CD4-positive, alpha-beta T cell treated with Interleukin-17A for 1 hour (primary cell): Measurements from ENCODE around the gene FILIP1L.

ENCODE experiments used
- DNase-seq: peaks from one replicate; pipeline ENCODE4 v3.0.0-alpha.2; 2020

Gene FILIP1L

DNA sequence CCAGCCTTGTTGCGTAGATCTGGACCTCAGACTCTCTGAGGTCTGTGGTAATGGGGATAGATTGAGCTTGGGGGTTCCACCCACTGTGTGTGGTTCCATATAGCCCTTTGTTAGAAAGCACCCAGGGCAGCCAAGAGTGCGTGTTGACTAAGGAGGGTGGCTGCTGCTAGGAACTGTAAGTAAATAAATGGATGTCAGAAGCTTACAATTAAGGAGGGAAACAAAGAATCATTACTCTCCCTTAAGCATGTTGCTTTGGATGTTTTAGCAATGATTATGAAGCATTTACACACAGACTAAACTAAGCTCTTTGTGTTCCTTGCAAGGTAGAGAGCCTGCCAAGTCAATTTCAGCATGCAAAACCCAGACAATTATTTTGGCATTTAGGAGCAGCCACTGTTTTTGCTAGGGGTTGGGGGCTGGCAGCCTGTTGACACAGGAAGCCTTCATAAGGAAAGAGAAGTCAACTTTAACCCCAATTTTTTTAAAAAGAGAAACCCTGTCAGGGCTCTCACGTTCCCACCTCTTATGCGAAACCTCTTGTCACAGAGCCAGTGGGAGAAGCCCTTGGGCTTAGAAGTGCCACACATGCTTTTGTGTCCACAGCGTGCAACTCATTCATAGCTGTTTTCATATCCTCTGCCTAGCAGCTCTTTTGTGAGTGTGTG is 168.8 kb downstream of the FILIP1L start:
- DNase-seq = no peak

DNA sequence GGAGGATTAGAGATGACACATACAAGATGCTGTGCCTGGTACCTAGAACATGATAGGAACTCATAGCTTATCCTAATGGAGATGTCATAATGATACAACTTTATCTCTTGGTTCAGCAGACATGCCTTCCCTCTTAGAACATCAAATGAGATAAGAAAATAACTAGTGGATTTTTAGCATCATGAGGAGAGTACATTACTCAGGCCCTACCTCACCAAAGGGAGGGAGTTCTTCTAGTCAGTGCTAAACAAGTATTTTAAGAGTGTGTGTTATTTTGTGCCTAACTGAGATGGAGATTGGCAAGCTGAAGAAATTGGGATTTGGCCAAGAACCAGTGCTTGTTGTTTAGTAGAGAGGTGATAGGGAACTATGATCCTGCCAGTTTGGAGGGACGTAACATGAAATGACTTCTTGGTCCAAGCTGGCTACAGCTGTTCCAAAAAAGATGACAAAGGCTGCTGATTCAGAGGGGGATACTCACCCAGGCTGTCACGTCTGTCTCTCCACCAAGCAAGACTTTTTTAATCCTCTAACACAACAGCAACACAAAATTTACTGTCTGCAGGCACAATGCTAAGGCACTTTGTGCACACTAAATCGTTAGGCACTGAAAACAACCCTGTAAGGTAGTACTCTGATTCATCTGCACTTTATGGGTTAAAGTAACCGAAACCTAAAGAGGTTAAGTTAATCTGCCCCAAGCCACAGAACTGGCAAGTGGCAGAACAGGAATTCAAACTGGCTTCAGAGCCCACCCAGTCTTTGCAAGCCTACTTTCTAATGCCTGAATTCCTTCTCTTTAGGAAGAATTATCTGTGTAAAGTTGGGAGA is 170.2 kb downstream of the FILIP1L start:
- DNase-seq = no peak

DNA sequence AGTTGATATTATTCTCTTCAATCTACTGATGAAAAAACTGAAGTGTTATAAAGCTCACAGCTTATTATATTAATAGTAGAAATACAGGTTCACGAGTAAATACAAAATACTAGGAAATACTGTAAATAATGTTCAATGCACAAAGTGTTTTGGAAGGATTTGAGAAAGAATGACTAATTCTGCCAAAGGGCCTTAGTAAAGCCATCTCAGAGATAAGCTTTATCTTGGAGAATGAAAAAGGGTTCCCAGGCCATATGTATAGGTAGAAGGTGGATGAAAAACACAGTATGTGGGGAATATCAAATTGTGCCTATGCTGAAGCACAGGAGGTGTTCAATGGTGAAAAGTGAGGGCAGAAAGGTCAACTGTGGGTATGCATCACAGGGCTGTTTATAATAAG is 173.1 kb downstream of the FILIP1L start:
- DNase-seq = no peak

DNA sequence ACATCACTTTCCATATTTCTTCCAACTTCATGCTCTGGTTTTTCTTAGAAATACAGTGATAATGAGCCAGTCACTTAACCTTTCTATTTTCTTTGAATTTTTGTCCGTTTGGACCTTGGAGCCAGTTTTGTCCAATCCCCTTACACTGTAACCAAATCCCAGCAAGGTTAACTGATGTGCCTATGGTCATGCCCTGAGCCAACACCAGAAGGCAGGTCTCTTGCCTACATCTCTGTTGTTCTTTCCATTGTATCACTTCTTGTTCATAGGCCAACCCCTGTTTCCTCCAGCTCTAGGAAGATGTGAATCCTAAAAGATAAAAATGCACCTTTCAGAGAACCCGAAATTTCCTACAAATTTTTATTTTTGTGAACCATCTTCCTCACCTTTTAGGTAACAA is 174.0 kb downstream of the FILIP1L start:
- no peak for DNase-seq

DNA sequence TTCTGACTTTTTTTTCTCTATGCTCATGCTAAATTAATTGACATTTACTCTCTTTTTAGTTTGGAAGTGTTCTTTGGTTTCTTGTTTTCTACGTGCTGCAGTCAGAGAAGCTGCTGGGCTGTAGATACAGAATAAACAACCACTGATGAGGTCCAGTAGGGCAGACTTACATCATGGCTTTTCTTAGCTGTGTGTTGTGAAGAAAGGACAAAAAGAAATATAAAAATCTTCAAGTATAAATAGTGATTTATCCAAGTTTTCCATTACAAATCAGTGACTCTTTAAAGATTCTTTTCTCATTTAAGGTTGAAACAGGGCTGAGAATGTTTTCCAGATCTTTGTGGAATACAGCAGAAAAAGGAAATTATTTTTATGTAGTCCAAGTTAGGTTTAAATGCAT is 174.4 kb downstream of the FILIP1L start:
- DNase-seq = no peak

DNA sequence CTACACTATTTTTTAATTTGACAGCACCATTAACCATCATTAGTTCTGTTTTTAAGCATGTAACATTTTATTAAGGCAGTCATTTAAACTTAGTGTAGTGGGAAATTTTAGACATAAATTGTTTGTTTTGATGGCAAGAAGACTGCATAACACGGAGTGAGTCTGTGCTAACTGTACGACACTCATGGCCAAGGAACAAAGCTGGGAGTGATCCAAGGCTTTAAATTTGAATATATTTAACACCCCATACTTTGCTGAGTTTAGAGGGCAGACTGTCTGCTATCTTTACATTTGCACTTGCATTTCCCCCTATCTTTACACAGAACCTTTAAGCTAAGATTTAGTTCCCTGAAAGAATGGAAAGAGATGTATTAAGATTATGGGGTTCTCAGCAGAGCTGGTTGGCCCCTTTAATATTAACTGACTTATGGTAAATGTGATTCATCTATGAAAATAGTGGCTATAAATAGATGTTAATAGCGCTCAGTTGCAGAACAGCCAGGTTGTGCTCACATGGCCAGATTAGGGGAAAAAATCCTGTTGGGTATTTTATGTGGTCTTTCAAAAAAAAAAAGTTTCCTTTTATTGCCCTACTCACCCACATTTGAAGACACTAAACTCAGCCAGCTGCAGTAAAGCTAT is 175.9 kb downstream of the FILIP1L start:
- no peak for DNase-seq

DNA sequence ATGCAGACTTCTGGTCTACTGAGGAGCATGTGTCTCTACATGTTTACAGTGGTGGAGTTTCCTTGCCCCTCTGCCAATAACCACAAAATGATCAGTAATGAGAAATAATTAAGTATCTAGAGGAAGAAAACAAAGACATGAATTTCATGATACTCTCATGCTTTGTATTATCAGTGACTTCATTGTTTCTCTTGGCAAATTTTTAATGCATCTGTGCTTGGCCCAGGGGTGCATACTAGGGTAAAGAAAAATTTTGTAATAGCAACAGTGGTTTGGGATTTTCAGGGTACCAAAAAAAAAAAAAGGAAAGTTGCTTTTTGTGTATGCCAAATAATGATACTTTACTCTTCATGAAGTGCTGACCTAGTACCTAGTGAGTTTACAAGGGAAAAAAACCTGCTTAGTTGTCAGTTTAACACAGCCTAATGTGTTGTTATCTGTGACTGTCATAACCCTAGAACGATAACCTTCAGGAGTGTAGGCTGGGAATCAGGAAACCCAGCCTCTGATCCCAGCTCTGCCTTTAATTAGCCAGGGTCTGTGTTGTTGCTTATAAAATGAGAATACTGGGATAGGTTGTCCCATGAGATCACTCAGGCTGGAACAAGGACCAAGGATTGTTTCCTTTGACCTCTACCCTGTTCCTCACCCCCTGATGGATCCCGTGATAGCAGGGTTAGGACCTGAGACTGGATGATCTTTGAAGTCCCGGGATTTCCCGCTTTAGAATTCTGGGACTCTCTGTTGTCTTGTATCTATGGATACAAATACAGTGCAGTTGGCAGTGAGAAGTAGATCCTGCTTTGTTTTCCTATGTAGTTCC is 179.1 kb downstream of the FILIP1L start:
- no peak for DNase-seq

DNA sequence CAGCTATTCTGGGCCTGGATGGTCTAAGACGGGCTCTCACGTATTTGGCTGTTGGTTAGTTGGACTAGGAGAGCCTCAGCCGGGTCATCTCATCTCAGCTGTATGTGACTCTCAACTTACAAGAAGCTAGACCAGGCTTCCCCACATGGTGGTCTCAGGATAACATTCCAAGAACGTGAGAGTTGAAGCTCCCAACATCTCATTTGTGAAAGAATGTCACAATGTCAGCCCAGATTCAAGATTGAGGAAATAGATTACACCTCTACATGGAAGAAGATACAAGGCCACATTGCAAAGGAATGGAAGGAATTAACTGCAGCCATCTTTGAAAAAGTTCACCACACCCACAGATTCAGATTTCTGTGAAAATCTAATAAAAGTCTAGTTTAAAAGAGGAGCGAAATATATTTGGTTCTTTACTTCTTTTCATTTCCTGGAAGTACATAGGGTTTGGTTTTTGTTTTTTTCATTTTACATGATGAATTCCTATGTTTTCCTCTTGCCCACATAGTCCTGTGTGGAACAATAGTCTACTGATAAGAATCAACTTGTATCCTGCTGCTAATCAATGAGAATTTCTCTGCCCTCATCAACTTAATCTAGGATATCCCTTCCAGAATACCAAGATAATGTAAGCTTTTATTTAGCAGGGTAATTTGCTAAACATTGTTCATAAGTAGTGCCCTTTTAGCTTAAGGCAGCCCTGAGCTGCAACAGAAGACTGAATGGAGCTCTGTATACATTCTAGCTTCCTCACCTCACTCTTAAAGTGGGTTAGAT is 180.1 kb downstream of the FILIP1L start:
- no peak for DNase-seq

DNA sequence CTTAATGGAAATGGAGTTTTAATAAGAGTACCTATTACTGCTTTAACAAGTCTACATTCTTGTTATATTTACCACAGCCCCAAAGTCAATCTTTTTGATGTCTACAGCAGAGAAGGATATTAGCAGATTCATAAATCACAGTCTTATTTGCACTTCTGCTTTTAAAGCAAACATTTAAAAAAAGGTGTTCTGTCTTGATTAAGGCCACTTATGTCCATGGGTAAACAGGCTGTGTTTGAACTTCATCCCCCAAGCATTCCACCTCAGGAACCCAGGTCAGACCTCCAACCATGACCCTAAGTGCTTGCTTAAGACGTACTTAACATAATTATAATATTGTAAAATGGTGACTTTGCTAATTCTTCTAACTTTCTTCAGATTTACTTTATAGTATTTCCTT is 183.2 kb downstream of the FILIP1L start:
- DNase-seq = no peak

DNA sequence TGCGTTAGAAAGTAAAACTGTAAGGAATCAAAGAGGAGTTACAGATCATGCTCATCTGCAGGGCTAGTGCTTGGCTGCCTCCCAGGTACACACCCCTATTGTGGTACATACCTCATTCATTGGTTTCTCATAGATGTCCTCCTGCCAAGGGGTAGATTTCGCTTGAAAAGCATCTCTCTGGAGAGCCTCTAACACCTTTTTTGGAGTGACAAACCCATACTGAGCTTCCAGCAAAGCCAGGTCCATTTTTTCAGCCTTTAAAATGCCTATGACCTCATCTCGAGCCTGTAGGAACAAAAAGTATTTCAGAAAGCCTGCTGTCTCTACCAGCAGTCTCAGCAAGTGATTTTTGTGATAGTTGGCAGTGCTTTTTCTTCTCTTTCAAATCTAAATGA is 184.6 kb downstream of the FILIP1L start:
- no peak for DNase-seq

DNA sequence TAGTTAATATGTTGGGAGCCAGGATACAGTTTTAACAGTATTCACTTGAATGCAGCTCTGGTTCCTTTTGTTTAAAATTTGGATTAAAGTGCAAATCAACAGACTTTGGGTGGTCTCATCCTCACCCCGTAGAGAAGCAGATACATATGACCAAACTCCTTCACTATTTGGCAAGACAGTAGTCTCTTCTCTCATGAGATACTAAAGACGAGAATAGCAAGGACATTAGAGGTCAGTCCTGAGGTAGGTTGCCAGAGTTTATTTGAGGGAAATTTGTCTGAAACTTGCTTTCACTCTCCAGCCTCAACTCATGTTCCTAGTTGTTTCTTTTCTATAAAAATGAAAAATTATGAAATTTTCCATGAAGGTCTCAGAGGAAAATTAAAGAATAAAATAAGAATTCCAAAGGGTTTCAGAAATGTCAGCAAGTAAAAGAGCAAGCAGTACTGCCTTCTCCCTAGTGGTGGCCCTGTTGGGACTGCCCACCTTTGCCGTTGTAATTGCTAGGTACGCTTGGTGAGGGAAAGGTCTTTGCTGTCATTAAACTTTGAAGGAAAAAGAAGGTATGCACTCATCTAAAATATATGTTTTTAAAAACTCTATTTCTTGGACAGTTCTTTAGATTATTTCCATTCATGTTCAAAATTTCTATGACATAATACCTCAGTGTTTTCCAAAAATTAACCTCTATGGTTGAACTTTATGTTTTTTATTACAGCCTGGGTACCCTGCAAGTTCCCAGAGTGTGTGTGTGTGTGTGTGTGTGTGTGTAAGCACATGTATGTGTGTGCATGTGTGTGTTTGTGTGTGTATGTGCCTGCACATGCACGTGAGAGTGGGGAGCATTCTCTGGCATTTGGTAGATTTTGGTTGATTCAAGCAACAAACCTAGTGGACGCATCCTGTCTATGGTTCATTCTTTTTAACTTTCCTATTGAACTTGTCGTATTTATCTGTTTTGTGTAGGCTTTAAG is 185.2 kb downstream of the FILIP1L start:
- DNase-seq = no peak

DNA sequence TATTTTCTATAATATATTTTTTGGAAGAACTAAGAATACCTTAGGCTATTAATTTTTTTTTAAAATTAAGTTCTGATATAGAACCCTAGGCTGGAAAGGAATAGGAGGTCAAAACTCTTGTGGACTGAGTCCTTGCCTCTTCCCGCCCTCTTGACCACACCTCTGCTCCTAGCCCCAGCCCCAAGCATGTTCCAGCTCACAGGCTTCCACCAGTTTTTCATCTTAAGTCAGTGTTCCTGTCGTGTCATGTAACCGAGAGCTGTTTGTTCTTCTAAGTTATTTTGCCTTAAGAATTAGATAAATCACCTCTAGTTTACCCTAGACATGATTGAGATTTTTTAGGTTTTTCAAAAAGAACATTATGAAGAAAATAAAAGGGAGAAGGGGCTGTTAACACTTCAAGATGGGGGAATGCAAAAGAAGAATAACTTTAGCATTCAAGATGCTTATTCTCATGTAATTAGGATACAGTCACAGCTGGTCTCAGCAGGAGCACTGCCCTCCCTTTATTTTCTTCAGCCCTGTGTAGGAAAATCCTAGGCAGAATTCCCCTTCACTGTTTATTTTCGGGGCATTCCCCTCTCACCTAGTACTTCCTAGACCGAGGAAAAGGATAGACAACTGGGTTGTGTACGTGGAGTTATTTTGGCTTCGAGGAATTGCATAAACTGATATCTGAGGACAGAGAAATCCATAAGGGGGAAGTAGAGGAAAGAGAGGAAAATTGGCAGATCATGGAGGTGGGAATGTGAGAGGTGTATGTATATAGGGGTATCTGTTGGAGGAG is 186.4 kb downstream of the FILIP1L start:
- DNase-seq = no peak

DNA sequence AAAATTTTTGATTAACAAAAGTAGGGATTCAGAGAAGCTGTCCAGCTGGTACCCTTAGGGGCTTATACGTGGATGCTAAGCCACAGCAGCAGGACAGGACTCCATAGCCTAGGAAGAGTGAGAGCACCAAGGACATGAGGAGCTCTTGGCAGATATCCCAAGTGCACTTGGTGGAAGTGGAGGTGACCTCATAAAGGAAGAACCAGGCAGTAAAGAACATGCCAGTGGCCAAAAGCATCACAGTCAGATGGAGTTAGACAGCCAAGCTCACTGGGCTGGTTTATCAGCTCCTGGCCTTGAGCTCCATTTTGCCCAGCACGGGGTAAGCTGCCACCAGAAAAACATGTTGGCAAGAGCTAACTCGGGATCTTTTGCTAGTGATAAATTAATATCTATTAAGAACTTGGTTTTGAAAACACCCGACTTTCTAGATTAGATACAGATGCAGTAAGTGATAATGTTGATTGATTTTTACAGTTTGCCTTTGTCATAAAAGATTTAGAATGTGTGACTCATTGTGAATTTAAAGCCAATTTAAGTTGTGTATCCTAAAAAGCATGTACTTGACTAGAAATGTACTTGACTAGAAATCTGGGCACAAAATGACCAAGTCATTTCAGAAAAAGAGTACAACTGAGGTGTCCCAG is 188.6 kb downstream of the FILIP1L start:
- no peak for DNase-seq

DNA sequence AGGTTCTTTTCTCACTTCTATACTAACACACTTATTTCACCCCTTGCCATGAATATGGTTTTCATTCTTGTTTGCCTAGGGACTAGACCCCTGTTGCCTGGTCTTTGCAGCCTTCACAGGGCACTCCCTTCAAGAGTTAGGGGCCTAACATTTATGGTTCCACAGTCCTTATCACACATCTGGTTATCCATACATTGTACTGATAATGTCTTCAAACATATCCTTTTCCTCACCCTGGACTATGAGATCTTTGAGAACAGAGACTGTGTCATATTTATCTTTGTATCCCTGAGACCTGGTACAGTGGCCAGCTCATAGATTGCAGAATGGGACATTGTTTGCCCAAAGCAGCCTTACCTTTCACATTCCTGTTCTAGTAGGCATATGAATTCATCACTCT is 190.4 kb downstream of the FILIP1L start:
- DNase-seq = no peak

DNA sequence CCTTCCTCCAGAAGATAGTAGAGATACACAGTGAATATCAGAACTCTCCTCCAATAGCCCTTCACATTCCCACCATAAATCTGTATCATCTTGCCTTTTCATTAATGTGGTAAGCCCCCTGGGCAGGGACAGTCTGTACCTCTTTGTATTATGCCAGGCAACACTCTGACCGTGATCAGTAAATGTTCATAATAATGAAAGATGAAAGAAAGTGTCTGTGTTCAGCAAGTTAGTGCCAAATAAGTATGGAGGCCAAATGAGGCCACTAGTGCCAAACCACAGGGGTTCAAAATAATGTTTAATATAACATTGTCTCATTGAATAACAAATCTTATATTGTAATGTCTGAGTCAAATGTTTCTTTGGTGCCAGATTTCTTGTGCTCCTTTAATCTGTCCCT is 192.3 kb downstream of the FILIP1L start:
- DNase-seq = no peak

DNA sequence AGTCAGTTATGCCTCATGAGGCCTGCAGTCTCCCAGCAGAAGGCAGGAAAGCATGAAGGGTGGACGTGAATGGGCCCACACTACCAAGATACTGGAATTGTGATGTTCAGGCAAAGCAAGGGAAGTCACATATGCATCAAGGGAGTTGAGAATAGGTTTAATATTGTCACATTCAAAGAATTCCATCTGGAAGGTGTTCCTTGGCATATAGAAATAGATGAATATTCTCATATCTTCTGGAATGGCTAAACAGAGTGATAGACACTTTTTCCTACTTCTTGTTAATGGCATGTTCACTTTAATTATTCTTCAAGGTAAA is 193.0 kb downstream of the FILIP1L start:
- no peak for DNase-seq

DNA sequence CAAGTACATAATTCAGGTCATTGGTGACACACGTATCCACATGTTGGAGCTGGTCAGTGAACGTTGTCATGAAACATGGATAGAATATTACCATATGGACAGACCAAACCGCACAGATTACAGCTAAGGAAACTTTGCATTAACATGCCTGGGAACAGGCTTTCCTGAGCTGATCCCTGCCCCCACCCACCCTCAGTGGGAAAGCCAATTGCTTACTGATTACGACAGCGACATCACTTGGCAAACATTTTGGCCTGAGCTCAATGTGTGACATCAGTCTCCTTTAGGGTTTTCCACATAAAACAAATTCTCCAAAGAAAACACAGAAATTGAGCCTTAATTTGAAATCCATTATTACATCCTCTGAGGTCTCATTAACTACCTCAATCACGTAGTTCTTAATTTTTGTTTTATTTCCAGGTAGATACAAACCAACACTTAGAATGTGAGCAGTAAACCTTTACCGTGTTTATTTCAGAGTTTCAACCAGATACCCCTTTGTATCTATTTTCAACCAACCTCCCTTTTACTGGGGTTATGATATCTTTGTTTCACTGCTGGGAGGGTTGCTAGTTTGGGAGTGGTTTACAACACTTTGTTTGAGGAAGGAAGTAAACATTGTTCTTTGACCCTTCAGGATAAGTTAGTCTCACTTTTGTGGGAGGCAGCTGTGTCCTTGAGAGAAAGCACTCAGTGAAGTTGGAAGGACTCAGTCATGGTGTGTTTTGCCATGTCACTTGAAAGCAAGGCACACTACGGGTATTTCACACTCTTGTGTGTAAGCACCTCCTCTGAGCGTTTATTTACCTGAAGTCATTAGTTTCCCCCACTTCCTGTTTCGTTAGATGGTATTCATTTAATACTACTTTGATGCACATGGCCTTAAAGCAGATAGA is 193.6 kb downstream of the FILIP1L start:
- no peak for DNase-seq

DNA sequence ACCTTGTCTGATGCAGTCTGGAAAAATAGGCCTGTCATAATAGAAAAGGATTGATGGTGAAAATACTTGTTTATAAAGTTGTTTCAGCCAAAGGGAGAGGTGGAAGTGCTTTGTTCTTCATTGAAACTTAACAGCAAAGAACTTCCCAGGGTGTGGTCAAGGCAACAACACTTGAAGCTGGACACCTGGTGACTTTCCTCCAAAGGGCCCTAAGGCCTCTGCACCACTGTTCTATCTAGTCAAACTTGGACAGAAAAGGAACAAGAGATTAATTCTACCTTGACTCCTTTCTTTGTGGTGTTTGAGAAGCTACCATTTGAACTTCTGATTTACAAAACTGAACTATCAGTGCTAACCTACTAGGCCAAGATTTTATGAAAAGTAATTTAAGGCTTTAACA is 194.6 kb downstream of the FILIP1L start:
- DNase-seq = no peak

DNA sequence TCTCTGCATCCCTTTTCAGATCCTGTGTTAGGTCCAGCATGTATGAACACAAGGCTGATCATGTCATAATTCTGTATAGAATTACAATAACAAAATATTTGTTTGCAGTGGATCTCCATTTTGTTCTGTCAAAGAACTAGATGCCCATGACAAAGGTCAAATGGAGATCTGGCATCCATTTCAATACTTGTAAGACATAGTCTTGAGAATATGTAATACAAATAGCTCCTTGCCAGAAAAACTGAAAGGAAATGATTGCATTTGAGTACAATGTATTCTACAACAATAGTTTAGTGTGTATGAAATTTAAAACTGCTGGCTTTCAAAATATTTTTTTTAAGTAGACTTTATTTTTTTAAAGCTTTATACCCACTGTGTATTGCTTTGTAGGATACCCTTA is 195.6 kb downstream of the FILIP1L start:
- no peak for DNase-seq
